ENCODE measurements around the gene EIF2S3. TPM values are rescaled to one million over a fixed set of nuclear protein-coding genes. Genes with fewer than 3 reads are reported as not detected.
A peak's percentile ranks its signal among the peaks of the same experiment; 100 is the strongest.

Gene EIF2S3
- total and polyA plus RNA-seq, 2 of the 8 experiments (the other 6 are each of a cell fraction or from before 2014, with no cell fraction given) = 65.5 to 259 TPM

DNA sequence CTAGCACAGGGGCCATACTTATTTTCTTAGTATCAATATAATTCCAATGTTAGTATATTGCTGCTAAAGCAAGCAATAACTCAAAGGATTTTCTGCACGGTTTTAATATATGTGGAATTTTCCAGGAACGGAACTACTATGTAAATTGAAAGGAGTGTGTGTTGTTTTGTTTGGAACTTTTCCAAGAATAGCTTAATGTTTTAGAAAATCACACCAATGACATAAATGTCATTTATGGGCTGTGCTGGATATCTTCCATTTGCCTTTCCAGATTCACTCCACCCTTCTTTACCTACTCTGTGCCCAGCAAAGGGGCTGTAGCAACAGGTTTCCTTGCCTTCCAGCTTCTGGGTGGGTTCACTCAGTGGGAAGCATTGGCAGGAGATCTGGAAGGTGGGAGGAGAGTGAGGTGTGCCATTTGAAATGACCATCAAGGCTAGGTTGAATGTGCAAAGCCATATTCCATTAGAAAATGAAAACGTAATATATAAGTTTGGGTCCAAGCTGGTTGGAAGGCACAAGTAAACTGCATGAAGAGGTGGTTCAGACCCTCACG, 69.6 kb downstream of the EIF2S3 start:
- ChIA-PET CTCF (ENCODE audit: partially characterized antibody) (interaction anchor here (0.6 to 0.9 kb wide), 2 partner anchors 19 to 50 kb away, joined by 3 to 4 read pairs; no protein-coding TSS in a partner anchor), POLR2A (ENCODE audit: partially characterized antibody) (no interaction called here)
- no peak overlapping the region for H3K4me3 ChIP-seq (ENCODE audit: extremely low read depth in 1 of 4, insufficient read depth in 2 of 4, low read depth in 3 of 4, low read length in 4 of 4)
- H4K91ac ChIP-seq (replicated peaks; ENCODE audit: insufficient read length, low read length) = no peak overlapping the region
- no peak for FAIRE-seq
- H3K4me1 ChIP-seq (replicated peaks in 1 of 4; ENCODE audit: control insufficient read depth in 3 of 4, insufficient read depth in 4 of 4, low read length in 3 of 4) = no peaks in the 10 kb centered on the region
- no peaks in the 10 kb centered on the region for H3K9me3 ChIP-seq (ENCODE audit: insufficient read depth in 2 of 2, low read depth in 1 of 2, low read length in 1 of 2)
- H2AFZ ChIP-seq (ENCODE audit: low read length) = no peak overlapping the region
- no peaks in the 10 kb centered on the region for H3K23me2 ChIP-seq (ENCODE audit: low read depth, low read length)
- 0 out of 2 replicates have a peak overlapping the region, but pooled peaks have one; percentile 10 for H2BK20ac ChIP-seq (ENCODE audit: low read length)
- H2BK12ac ChIP-seq (ENCODE audit: low read depth, low read length) = no peak overlapping the region
- no peak overlapping the region for H4K8ac ChIP-seq (ENCODE audit: extremely low read depth, insufficient read depth, low read length)
- H2BK120ac ChIP-seq (replicated peaks; ENCODE audit: low read depth, low read length) = no peak overlapping the region
- no peak overlapping the region for H3K18ac ChIP-seq (ENCODE audit: extremely low read depth, low read length)
- DNase-seq (ENCODE audit: low read depth in 1 of 2, low spot score in 2 of 2) = no peak
- no peaks in the 10 kb centered on the region for H3K36me3 ChIP-seq (ENCODE audit: control insufficient read depth in 2 of 4, insufficient read depth in 4 of 4, low read length in 3 of 4)
- H3K56ac ChIP-seq (replicated peaks; ENCODE audit: insufficient read length, low read depth, low read length) = no peak overlapping the region
- H3K27ac ChIP-seq (ENCODE audit: low read depth, low read length) = no peak overlapping the region
- H3K27me3 ChIP-seq (replicated peaks in 1 of 4; ENCODE audit: control insufficient read depth in 3 of 4, extremely low read depth in 1 of 4, insufficient read depth in 3 of 4, low read length in 3 of 4) = no peaks in the 10 kb centered on the region
- H3K4ac ChIP-seq (replicated peaks; ENCODE audit: insufficient read length, low read depth, low read length) = no peak overlapping the region
- no peak overlapping the region for H2AK5ac ChIP-seq (ENCODE audit: low read depth, low read length)
- H3K23ac ChIP-seq (ENCODE audit: insufficient read length) = no peak overlapping the region
- H4K5ac ChIP-seq (ENCODE audit: insufficient read length, low read depth, low read length) = no peak overlapping the region
- H4K20me1 ChIP-seq (replicated peaks in 1 of 2; ENCODE audit: control insufficient read depth in 1 of 2, insufficient read depth in 2 of 2, low read length in 2 of 2) = no peaks in the 10 kb centered on the region
- no peak overlapping the region for H3K4me2 ChIP-seq (ENCODE audit: insufficient read depth in 1 of 2, low read depth in 2 of 2, low read length in 2 of 2)
- no peak overlapping the region for H2BK5ac ChIP-seq (ENCODE audit: low read depth, low read length)
- WGBS, 2 experiments (ENCODE audit: extremely low coverage in 1 of 2, insufficient coverage in 1 of 2, insufficient read length in 1 of 2, insufficient replicate concordance in 2 of 2, low coverage in 1 of 2, low lambda C conversion rate in 2 of 2, missing lambda C conversion rate in 1 of 2) = 94% methylated on average over 4 of the region's 4 CpGs; no CpG with 5 or more reads in 1 of the 2 experiments
- no peaks in the 10 kb centered on the region for H3K79me2 ChIP-seq (ENCODE audit: control insufficient read depth in 1 of 2, insufficient read depth in 2 of 2, low read length in 2 of 2)
- H3K79me1 ChIP-seq (ENCODE audit: low read depth, low read length) = no peaks in the 10 kb centered on the region
- no peak overlapping the region for H2BK15ac ChIP-seq (ENCODE audit: low read length)
- H3K9ac ChIP-seq (replicated peaks in 1 of 4; ENCODE audit: extremely low read depth in 1 of 4, low read depth in 3 of 4, low read length in 3 of 4) = no peak overlapping the region
- H3K14ac ChIP-seq (ENCODE audit: insufficient read length) = no peak overlapping the region
- TF ChIP-seq POLR2A (IDR thresholded peaks at IDR 0.05; ENCODE audit: control extremely low read depth in 1 of 2, low read depth in 2 of 2, low read length in 2 of 2) (no peak), JUND (IDR thresholded peaks at IDR 0.05; ENCODE audit: low read length) (no peak), CREB1 (IDR thresholded peaks at IDR 0.05) (no peak)

Measured in H1 (cell line).